Islet precursor cell (in vitro differentiated cells): ENCODE data around the gene ABHD16B.

Experiments used
- DNase-seq: peaks from one replicate; pipeline ENCODE4 v3.0.0-alpha.2; 2018

ABHD16B gene

GRCh38 chr20:63881451-63882226, 20.3 kb downstream of the ABHD16B start:
- no peak for DNase-seq

- no peak for DNase-seq
Observed at GRCh38 chr20:63882257-63883200, 21.2 kb downstream of the ABHD16B start.

- DNase-seq = no peak
Observed at GRCh38 chr20:63883201-63883593, 21.9 kb downstream of the ABHD16B start.

GRCh38 chr20:63884506-63885263, 23.4 kb downstream of the ABHD16B start:
- DNase-seq = no peak

GRCh38 chr20:63885264-63886053, 24.2 kb downstream of the ABHD16B start:
- no peak for DNase-seq

- DNase-seq = no peak
Observed at GRCh38 chr20:63886054-63886419, 24.7 kb downstream of the ABHD16B start.

- no peak for DNase-seq
Observed at GRCh38 chr20:63886921-63887320, 25.6 kb downstream of the ABHD16B start.

- no peak for DNase-seq
Observed at GRCh38 chr20:63889241-63890200, 28.2 kb downstream of the ABHD16B start.

GRCh38 chr20:63890201-63890576, 28.9 kb downstream of the ABHD16B start:
- no peak for DNase-seq

- DNase-seq = no peak
Observed at GRCh38 chr20:63890616-63891015, 29.3 kb downstream of the ABHD16B start.

- no peak for DNase-seq
Observed at GRCh38 chr20:63891061-63892002, 30.0 kb downstream of the ABHD16B start.

- DNase-seq = no peak
Observed at GRCh38 chr20:63892402-63892801, 31.1 kb downstream of the ABHD16B start.

GRCh38 chr20:63893999-63894357, 32.7 kb downstream of the ABHD16B start:
- DNase-seq = no peak

- DNase-seq = peak; percentile 96
Observed at GRCh38 chr20:63894358-63895201, 33.3 kb downstream of the ABHD16B start, which contains the start of gene DNAJC5. TSS of gene DNAJC5 (plus strand) at chr20:63895126. CDS start at chr20:63928346, 33,220 bp downstream.

- no peak for DNase-seq
Observed at GRCh38 chr20:63895202-63895951, 34.1 kb downstream of the ABHD16B start.

GRCh38 chr20:63895952-63896263, 34.6 kb downstream of the ABHD16B start:
- no peak for DNase-seq

GRCh38 chr20:63896264-63897105, 35.2 kb downstream of the ABHD16B start:
- peak; percentile 60 for DNase-seq
